ELR (cell line): ENCODE results near the gene PRR13.

Source experiments
- DNase-seq: peaks from one replicate; pipeline ENCODE4 v3.0.0-alpha.2; 2015; ENCODE audit warnings: low read depth

PRR13 gene

GRCh38 chr12:53492830-53493609 is 51.5 kb downstream of the PRR13 start:
- DNase-seq, result peak; percentile 91

DNA sequence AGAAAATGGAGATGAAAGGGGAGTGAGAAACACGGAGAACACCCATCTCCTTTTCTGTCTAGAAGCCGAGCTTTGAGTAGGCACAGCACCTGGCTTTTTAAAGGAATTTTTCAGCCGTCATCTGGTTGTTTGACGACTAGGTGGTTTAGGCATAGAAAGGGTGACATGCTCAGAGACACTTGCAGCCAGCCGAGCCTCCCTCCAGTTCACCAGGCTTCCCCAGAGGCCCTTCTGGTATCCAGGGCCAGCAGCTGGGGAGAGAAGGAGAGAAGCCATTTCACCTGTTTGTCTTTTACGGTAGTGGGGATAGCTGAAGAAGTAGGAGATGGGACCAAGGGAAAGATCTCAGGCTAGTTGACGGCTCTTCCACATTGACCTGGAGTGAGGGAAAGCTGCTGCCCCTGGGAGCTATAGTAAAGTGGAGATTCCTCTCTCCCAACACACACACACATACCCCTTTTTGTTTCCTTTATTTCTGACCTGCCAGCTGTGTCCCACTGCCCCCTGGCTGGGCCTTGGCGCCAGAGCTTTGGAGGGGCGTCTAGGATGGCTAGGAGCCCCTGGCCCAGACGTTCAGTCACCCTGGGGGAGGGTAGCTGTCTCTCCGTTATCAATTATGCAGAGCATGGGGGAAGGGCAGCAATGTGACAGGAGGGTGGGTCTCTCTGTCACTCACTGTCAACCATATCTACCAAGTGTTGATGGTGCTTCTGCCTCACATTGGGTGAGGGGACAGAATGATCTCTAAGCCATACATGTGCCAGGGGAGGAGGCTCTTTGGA is 52.3 kb downstream of the PRR13 start:
- no peak for DNase-seq
